ENCODE results near the gene SMIM23.

- no peak for TF ChIP-seq EZH2 (IDR thresholded peaks at IDR 0.05; ENCODE audit: borderline replicate concordance, low read length)
- TF ChIP-seq CTCF (conservative IDR thresholded peaks at IDR 0.05 in 1 of 2, IDR thresholded peaks at IDR 0.05 in 1 of 2; ENCODE audit: extremely low read depth in 1 of 2, insufficient read depth in 1 of 2, low read depth in 1 of 2, low read length in 2 of 2) = no peak
These were observed 27.6 kb upstream of the SMIM23 start for GRCh38 chr5:171757853-171758535.
